Measurements from ENCODE around the gene SETD1B. TPM values are rescaled to one million over a fixed set of nuclear protein-coding genes. Genes with fewer than 3 reads are reported as not detected.

Gene SETD1B
- total RNA-seq, 1 experiment from 2014 or later: 23.8 TPM

GRCh38 chr12:121872546-121873215 lies 68.9 kb downstream of the SETD1B start:
- Histone ChIP-seq H3K4me1 (ENCODE audit: insufficient read depth, low read length, poor library complexity, severe bottlenecking) (no peaks in the 10 kb centered on the region), H3K36me3 (ENCODE audit: insufficient read depth, low read length, poor library complexity, severe bottlenecking) (no peaks in the 10 kb centered on the region), H3K27ac (ENCODE audit: low read depth, low read length, poor library complexity, severe bottlenecking) (no peak overlapping the region), H3K4me3 (ENCODE audit: low read depth, low read length, poor library complexity, severe bottlenecking) (no peak overlapping the region), H3K27me3 (replicated peaks; ENCODE audit: insufficient read depth, low read depth, low read length, poor library complexity) (no peaks in the 10 kb centered on the region), H3K9me3 (ENCODE audit: low read depth, low read length, poor library complexity, severe bottlenecking) (no peaks in the 10 kb centered on the region)
- BruUV-seq (replicated peaks): no TSS peak
- ChIA-PET CTCF (no interaction called here), POLR2A (ENCODE audit: low non-redundant PET) (no interaction called here)
- intact Hi-C loops (cut with micrococcal nuclease; ENCODE audit: unreplicated experiment): no loop called here
- TF ChIP-seq CTCF (conservative IDR thresholded peaks at IDR 0.05; ENCODE audit: low read depth, low read length): no peak
- TF ChIP-seq EZH2 (IDR thresholded peaks at IDR 0.05; ENCODE audit: borderline replicate concordance, low read depth, low read length, poor library complexity, severe bottlenecking): no peak
- DNase-seq (ENCODE audit: low spot score): no peak

GRCh38 chr12:121873216-121873569 lies 69.4 kb downstream of the SETD1B start:
- no peaks in the 10 kb centered on the region for H3K36me3 ChIP-seq (ENCODE audit: insufficient read depth, low read length, poor library complexity, severe bottlenecking)
- no peak for DNase-seq (ENCODE audit: low spot score)
- ChIA-PET POLR2A (ENCODE audit: low non-redundant PET) (no interaction called here), CTCF (no interaction called here)
- intact Hi-C loops (cut with micrococcal nuclease; ENCODE audit: unreplicated experiment): no loop called here
- no peaks in the 10 kb centered on the region for H3K9me3 ChIP-seq (ENCODE audit: low read depth, low read length, poor library complexity, severe bottlenecking)
- no peaks in the 10 kb centered on the region for H3K27me3 ChIP-seq (replicated peaks; ENCODE audit: insufficient read depth, low read depth, low read length, poor library complexity)
- no peak overlapping the region for H3K27ac ChIP-seq (ENCODE audit: low read depth, low read length, poor library complexity, severe bottlenecking)
- H3K4me3 ChIP-seq (ENCODE audit: low read depth, low read length, poor library complexity, severe bottlenecking): no peak overlapping the region
- TF ChIP-seq EZH2 (IDR thresholded peaks at IDR 0.05; ENCODE audit: borderline replicate concordance, low read depth, low read length, poor library complexity, severe bottlenecking) (no peak), CTCF (conservative IDR thresholded peaks at IDR 0.05; ENCODE audit: low read depth, low read length) (no peak)
- BruUV-seq (replicated peaks): no TSS peak
- no peaks in the 10 kb centered on the region for H3K4me1 ChIP-seq (ENCODE audit: insufficient read depth, low read length, poor library complexity, severe bottlenecking)

- Histone ChIP-seq H3K27me3 (replicated peaks; ENCODE audit: insufficient read depth, low read depth, low read length, poor library complexity) (no peaks in the 10 kb centered on the region), H3K27ac (ENCODE audit: low read depth, low read length, poor library complexity, severe bottlenecking) (no peak overlapping the region), H3K36me3 (ENCODE audit: insufficient read depth, low read length, poor library complexity, severe bottlenecking) (no peaks in the 10 kb centered on the region), H3K9me3 (ENCODE audit: low read depth, low read length, poor library complexity, severe bottlenecking) (no peaks in the 10 kb centered on the region), H3K4me1 (ENCODE audit: insufficient read depth, low read length, poor library complexity, severe bottlenecking) (no peaks in the 10 kb centered on the region), H3K4me3 (ENCODE audit: low read depth, low read length, poor library complexity, severe bottlenecking) (no peak overlapping the region)
- TF ChIP-seq CTCF (conservative IDR thresholded peaks at IDR 0.05; ENCODE audit: low read depth, low read length): no peak
- intact Hi-C loops (cut with micrococcal nuclease; ENCODE audit: unreplicated experiment): no loop called here
- no peak for DNase-seq (ENCODE audit: low spot score)
- no TSS peak for BruUV-seq (replicated peaks)
- ChIA-PET POLR2A (ENCODE audit: low non-redundant PET) (no interaction called here), CTCF (no interaction called here)
Measured at GRCh38 chr12:121874071-121874470, 70.3 kb downstream of the SETD1B start.

Data from A673 (cell line).